PFSK-1 (cell line): ENCODE data around the gene CCIN.

Source experiments
- FOXP2 ChIP-seq: optimal IDR thresholded peaks from 2 replicates; pipeline ENCODE3; 2011; ENCODE audit warnings: borderline replicate concordance, control low read depth, inconsistent platforms; ENCODE audit not compliant: insufficient read depth; ENCODE audit errors: extremely low read length, extremely low read depth
- POLR2AphosphoS5 ChIP-seq: IDR thresholded peaks from 2 replicates; pipeline ENCODE4 v1.6.1; 2012; ENCODE audit warnings: low read depth, mild to moderate bottlenecking, control low read depth, low read length, moderate library complexity
- REST ChIP-seq, 2 experiments: IDR thresholded peaks; 2 replicates each; pipeline versions ENCODE4 v1.6.1 to v1.8.0; 2011 to 2012; ENCODE audit warnings: low read depth in 2 of 2, low read length in 2 of 2, control low read depth in 1 of 2, inconsistent platforms in 1 of 2, mild to moderate bottlenecking in 1 of 2, moderate library complexity in 1 of 2; ENCODE audit not compliant: insufficient read depth in 1 of 2
- SIN3A ChIP-seq: IDR thresholded peaks from 2 replicates; pipeline ENCODE4 v1.6.1; 2012; ENCODE audit warnings: mild to moderate bottlenecking, low read length, moderate library complexity, borderline replicate concordance; ENCODE audit not compliant: insufficient read depth
- TAF1 ChIP-seq: IDR thresholded peaks from 2 replicates; pipeline ENCODE4 v1.6.1; 2012; ENCODE audit warnings: low read length, control low read depth, borderline replicate concordance; ENCODE audit not compliant: insufficient read depth

DNA sequence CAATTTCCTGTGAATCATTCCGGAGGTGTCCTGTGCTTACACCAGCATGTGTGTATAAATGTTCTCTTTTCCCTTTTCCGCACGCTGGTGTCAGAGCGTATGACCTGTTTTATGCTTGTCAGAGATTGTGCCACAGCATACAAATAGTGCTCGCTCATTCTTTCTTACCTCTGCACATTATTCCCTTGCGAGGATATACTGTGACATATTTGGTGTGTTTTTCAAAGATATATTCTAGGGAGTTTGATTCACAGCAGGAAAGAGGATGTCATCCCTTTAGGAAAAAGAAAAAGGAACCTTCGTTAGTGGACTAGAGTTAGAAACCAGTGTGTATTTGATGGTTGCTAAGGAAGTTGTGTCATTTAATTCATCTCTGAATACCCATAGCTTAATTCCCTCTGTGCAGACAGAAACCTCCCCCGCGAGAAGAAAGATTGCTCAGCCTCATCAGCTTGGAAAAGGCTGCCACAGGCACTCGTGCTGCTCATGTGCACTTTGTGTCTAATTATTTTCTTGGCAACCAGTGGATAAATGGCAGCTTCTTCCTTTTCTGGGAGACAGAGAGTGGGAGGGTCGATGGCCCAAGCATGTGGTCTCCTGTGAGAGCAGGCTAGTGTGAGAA, 14.7 kb upstream of the CCIN start:
- TF ChIP-seq POLR2AphosphoS5 = no peak
- TF ChIP-seq SIN3A = no peak
- TF ChIP-seq FOXP2 = no peak
- TF ChIP-seq TAF1 = no peak
- TF ChIP-seq REST (IDR thresholded peaks at IDR 0.05; ENCODE audit: insufficient read depth in 1 of 2, low read depth in 2 of 2, low read length in 2 of 2) = no peak
